Right lobe of liver (tissue), 6 donors: Measurements from ENCODE around the gene NCOA1. TPM values are rescaled to one million over a fixed set of nuclear protein-coding genes. Genes with fewer than 3 reads are reported as not detected.
"Not testable (repeated sequence)": the region's sequence is repeated elsewhere in the genome, so short reads cannot be mapped to it uniquely, and the experiment has no call there.

Experiments
- ATAC-seq, 4 donors: fragments of 200-7000 bp; cut with Tn5 transposase; one replicate each; pipeline ENCODE4 v1.9.1; 2020; ENCODE audit warnings: mild to moderate bottlenecking in 4 of 4, moderate library complexity in 4 of 4
- DNase-seq, 3 donors: peaks; one replicate each; pipeline ENCODE4 v3.0.0-alpha.2; 2020
- H3K27ac ChIP-seq, 3 donors: fragments of 200-600 bp; one replicate each; pipeline ENCODE4 v1.8.0; 2022
- H3K27me3 ChIP-seq, 2 donors: fragments of 200-600 bp; one replicate each; pipeline ENCODE4 v1.8.0; 2022
- H3K36me3 ChIP-seq, 4 donors: fragments of 200-600 bp; sonication (generic) in 1 of 4; one replicate each; pipeline versions ENCODE4 v1.5.1 to v1.8.0; 2017 to 2022; ENCODE audit warnings: control low read depth in 1 of 4
- H3K4me1 ChIP-seq, 4 donors: fragments of 200-600 bp; sonication (generic) in 1 of 4; one replicate each; pipeline versions ENCODE4 v1.5.1 to v1.8.0; 2017 to 2022; ENCODE audit warnings: control low read depth in 1 of 4
- H3K4me3 ChIP-seq, 3 donors: fragments of 200-600 bp; one replicate each; pipeline ENCODE4 v1.8.0; 2022
- H3K9me3 ChIP-seq, 4 donors: fragments of 200-600 bp; sonication (generic) in 1 of 4; one replicate each; pipeline versions ENCODE4 v1.5.1 to v1.8.0; 2017 to 2022; ENCODE audit warnings: control low read depth in 1 of 4
- CTCF ChIP-seq, 4 donors: fragments of 200-600 bp in 3 of 4; fragments of 450-650 bp in 1 of 4; IDR thresholded peaks; one replicate each; pipeline versions ENCODE4 v1.5.1 to v1.8.0; 2016 to 2022; ENCODE audit warnings: antibody characterized with exemption in 4 of 4, mild to moderate bottlenecking in 2 of 4
- POLR2A ChIP-seq: fragments of 450-650 bp; IDR thresholded peaks from one replicate; pipeline ENCODE4 v1.6.1; 2017; ENCODE audit warnings: antibody characterized with exemption, mild to moderate bottlenecking
- WGBS: methylation state at CpG from one replicate; pipeline ENCODE4 v1.1.6; 2018; ENCODE audit warnings: low coverage, low lambda C conversion rate; ENCODE audit not compliant: insufficient coverage; ENCODE audit errors: missing lambda C conversion rate; 5-methylcytosine and 5-hydroxymethylcytosine counted together
- intact Hi-C, 2 donors: fragments of 100-400 bp; cut with DNase I; formaldehyde crosslinking; loops; one replicate each; pipeline versions ENCODE4 v1.11.2 to v1.14.1; 2022
- total RNA-seq, 6 experiments: library from RNA; depleted of rRNA in 2 of 6; stranded (reverse); fragments of >200 nt in 2 of 6; fragmentation: NEBNext Ultra II Directional in 3 of 6; extraction: Animal tissue kit (Norgen Biotek cat#: 25700) in 3 of 6; gene quantifications; one replicate each; pipeline versions ENCODE4 v1.1.0 to v1.2.4, GENCODE V29; 2016 to 2023
- donor health status: DM: no; HTN: yes; CAD: no.
- donor health status: DM: no; HTN: no; CAD: no.
- donor health status: DM: no; HTN: no; CAD: no.
- donor health status: DM: no; HTN: yes; CAD: no.
- donor health status: DM: no; HTN: yes; CAD: no.

NCOA1 gene
- total RNA-seq, 6 experiments from 2014 or later: 13.5 to 18.9 (median 16.4) TPM

DNA sequence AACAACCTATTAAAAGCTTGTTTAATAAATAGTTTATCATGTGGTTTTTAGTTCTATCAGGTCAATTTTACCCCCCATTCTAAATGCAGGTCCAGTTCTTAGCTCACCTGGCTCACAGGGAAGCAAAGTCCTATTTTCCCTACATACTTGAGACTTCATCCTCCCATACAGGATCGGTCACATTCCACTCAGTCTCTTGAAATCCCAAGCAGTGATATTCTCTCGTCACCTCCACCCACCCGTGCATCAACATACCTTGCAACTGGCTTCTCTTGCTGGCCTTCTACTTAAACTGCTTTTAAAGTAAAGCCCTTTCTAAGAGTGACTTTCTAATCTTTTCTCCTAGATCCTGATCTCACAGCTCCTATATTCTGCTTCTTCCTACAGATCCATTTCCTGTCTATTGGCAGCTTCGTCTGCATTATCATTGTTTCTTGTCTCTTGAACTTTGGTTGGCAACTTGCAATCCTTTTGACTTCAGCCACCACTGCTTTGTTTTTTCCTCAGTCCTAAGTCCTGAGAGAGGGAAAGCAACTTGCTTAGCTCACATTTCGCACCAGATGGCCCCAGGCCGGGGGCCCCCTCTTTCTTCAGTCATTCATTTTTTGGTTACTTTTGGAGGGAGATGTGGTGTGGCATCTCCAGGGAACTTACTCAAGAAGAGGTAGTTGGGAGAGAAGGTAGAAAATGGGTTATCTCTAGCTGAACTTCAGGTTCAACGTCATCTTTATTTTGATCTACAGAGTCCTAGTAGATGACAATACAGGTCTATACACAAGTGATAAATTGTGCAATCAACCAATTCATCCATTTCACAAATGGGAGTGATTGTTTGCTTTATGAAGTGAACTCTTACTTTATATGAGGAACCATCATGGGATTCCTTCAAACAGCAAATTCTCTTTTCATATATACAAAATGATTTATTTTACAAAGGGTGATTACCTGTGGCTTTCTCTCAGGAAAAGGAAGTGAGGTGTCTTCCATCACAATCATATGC lies 23.9 kb upstream of the NCOA1 start:
- no peaks in the 10 kb centered on the region for H3K36me3 ChIP-seq
- TF ChIP-seq POLR2A: no peak
- TF ChIP-seq CTCF (IDR thresholded peaks at IDR 0.05): no peak
- intact Hi-C loops: no loop called here
- WGBS: 74% methylated on average over 7 of the region's 7 CpGs
- no peaks in the 10 kb centered on the region for H3K27me3 ChIP-seq
- DNase-seq: no peak
- H3K4me1 ChIP-seq: no peaks in the 10 kb centered on the region
- no peak for ATAC-seq
- H3K9me3 ChIP-seq: no peaks in the 10 kb centered on the region
- H3K4me3 ChIP-seq: no peak overlapping the region
- H3K27ac ChIP-seq: no peak overlapping the region

GRCh38 chr2:24468453-24468852 lies 22.6 kb upstream of the NCOA1 start:
- H3K4me3 ChIP-seq, ATAC-seq, intact Hi-C loops, H3K36me3 ChIP-seq, H3K4me1 ChIP-seq, H3K27me3 ChIP-seq, H3K9me3 ChIP-seq, DNase-seq, H3K27ac ChIP-seq: not testable (repeated sequence)
- WGBS: 50% methylated on average over 1 of the region's 1 CpG

- no peak overlapping the region for H3K27ac ChIP-seq
- no peaks in the 10 kb centered on the region for H3K36me3 ChIP-seq
- DNase-seq: no peak
- H3K27me3 ChIP-seq: no peaks in the 10 kb centered on the region
- no peak for ATAC-seq
- intact Hi-C loops: no loop called here
- H3K4me3 ChIP-seq: no peak overlapping the region
- H3K4me1 ChIP-seq: no peaks in the 10 kb centered on the region
- no peaks in the 10 kb centered on the region for H3K9me3 ChIP-seq
- WGBS: 61% methylated on average over 2 of the region's 2 CpGs
- TF ChIP-seq POLR2A (no peak), CTCF (IDR thresholded peaks at IDR 0.05) (no peak)
Measured at GRCh38 chr2:24469148-24469650, 21.9 kb upstream of the NCOA1 start.

DNA sequence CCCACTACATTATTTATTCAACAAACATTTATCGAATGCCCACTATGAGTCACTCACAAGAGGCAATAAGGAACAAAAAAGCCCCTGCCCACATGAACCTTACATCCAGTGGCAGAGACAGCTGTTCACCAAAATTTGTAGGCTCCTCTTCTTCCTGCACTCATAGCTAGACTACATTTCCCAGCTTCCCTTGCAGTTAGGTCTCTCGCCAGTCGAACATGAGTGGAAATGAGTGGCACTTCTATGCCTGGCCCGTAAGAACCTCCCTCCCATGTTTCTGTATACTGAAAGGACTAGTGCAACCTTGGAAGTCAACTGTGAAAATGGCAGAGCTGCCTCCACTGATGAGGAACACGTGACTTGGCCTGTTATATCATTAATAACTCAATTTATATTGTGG lies 19.4 kb upstream of the NCOA1 start:
- ATAC-seq (no peak), DNase-seq (no peak)
- H3K36me3 ChIP-seq: no peaks in the 10 kb centered on the region
- H3K27me3 ChIP-seq: no peaks in the 10 kb centered on the region
- TF ChIP-seq CTCF (IDR thresholded peaks at IDR 0.05) (no peak), POLR2A (no peak)
- H3K4me3 ChIP-seq: no peak overlapping the region
- H3K9me3 ChIP-seq: no peaks in the 10 kb centered on the region
- WGBS: 50% methylated on average over 5 of the region's 5 CpGs
- H3K4me1 ChIP-seq: no peaks in the 10 kb centered on the region
- intact Hi-C loops: no loop called here
- H3K27ac ChIP-seq: no peak overlapping the region

DNA sequence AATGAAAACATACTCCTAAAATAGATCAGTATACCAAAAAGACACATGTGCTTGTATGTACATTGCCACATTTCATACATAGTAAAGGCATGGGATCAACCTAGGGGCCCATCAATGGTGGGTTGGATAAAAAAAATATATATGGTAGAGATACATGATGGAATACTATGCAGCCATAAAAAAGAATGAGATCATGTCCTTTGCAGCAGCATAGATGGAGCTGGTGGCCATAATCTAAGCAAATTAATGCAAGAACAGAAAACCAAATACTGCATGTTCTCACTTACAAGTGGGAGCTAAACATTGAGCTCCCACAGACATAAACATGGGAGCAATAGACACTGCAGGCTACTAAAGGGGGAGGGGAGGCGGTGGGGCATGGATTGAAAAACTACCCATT lies 18.6 kb upstream of the NCOA1 start:
- no peak for ATAC-seq
- Histone ChIP-seq H3K27me3 (no peaks in the 10 kb centered on the region), H3K4me1 (no peaks in the 10 kb centered on the region), H3K4me3 (no peak overlapping the region), H3K9me3 (no peaks in the 10 kb centered on the region), H3K36me3 (no peaks in the 10 kb centered on the region), H3K27ac (no peak overlapping the region)
- TF ChIP-seq CTCF (IDR thresholded peaks at IDR 0.05) (no peak), POLR2A (no peak)
- no peak for DNase-seq
- intact Hi-C loops: no loop called here
- WGBS: 93% methylated on average over 1 of the region's 1 CpG
